GM18520 (cell line): ENCODE data around the gene CPE.

ENCODE experiments used
- ATAC-seq: cut with Tn5 transposase; IDR thresholded peaks from one replicate; pipeline ENCODE4 v1.9.1; 2021; ENCODE audit not compliant: unreplicated experiment

The CPE gene

DNA sequence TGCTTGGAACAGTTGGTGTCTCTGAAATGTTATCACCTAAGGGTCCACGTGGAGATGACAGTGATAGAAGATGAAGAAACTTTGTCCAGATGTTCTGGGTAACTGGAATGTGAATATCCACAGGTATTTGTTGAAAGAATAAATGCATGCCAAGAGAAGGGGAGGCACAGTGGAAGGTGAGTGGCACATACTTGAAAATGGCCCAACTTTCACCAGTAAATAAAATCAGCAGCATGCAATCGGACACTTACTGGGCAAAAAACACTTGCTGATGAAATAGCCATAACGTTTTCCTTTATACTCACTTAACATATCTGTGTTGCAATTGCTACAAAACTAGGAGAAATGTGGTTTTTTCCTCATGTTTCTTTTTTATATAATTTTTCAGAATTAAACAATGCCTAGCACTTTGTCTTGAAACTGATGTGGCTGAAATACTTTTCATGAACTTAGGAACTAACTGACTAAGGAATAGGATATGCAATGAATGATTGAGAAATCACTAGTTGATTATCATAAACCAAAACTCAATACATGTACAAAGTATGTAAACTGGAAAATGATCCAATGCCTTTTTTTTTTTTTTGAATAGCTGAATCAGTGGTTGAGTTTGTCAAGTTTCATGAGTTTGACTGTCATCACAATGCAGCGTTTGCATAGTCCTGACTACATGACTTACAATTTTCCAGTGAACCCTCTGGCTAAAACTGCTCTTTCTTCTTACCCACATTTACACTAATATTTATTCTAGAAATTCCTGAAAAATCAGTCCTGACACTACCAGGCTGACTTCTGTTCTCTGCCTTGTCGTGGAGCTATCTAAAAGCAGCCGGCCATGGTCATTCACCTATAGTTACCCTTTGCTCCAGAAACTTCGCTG lies 127.4 kb downstream of the CPE start:
- ATAC-seq = no peak

DNA sequence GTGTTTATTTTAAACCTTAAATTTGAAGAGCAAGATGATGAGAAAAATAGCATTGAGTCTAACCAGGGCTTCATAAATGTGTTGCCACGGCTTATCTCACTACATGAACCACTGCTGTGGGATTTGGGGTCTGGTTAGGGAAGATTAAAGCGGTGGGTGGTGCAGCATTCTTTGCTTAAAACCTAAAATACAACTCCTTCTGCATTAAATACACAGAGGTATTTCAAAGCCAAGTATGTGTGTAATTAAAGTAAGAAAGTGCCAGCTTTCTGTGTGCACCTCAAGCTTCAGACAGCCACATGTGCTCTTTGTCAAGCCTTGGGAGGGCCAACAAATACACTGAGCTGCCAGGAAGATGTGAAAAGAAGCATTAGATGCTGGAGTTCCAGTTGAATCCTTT lies 128.0 kb downstream of the CPE start:
- no peak for ATAC-seq

DNA sequence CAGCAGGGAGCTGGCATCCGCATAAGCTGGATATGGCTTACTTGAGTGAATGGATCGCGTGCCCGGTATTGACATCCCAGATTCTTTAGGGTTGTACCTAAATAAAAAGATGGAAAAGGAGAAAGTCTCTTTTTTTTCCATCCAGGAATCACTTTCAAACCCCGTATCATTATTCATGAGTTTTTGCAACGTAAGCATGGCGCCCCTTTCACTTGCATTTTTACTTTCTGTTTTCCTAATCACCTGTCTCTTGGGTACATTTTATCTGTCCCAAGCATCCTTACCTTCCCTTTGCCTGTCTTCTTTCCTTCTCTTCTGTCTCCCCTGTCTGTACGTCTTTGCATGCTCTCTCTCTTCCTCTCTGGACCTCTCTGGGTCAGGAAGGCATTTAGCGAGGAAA lies 128.6 kb downstream of the CPE start:
- no peak for ATAC-seq

DNA sequence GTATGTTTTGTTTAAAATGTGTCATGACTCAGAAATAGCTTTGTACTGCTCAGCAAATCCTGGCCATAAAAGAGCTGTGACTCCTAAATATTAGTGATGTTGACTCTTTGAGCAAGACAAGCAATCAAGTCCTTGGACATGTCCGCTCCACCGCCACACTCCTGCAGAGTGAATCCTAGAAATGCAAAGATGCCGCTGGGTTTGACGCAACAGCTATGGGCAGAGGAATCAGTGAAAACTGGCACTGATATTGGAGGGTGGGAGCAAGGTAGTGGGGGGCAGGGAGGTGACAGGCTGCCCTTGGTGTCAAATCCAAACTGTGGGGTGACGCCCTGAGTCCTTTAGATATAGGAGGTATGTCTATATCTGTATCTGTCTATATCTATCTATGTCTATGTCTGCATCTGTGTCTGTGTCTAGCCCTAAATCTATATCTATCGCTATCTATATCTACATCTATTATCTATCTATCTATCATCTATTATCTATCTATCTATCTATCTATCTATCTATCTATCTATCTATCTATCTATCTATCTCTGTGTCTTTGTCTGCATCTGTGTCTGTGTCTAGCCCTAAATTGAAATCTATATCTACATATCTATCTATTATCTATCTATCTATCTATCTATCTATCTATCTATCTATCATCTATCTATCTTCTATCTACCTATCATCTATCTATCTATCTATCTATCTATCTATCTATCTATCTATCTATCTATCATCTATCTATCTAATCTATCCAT lies 129.7 kb downstream of the CPE start:
- no peak for ATAC-seq

- ATAC-seq = no peak
These were observed 133.6 kb downstream of the CPE start for GRCh38 chr4:165512424-165512823.

DNA sequence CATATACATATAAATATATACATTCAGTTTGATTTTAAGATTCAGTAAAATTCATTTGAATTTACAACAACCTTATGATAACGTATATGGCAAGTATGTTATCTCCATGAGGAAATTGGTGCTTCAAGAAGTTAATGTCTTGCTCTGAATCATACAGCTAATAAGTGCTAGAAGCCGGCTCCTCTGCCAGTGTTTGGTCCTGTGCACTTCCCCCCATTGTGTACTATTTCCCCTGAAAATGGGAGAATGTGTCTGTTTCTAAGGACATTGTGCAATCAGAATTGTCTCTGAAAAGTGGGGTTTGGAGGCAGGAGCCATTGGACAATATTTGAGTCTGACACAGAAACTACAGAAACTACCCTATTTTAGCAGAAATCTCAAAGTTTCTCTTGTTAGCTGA lies 135.9 kb downstream of the CPE start:
- no peak for ATAC-seq

GRCh38 chr4:165515201-165515600 lies 136.4 kb downstream of the CPE start:
- ATAC-seq = no peak

- ATAC-seq = no peak
These were observed 137.5 kb downstream of the CPE start for GRCh38 chr4:165516281-165516833.

GRCh38 chr4:165517216-165517615 lies 138.4 kb downstream of the CPE start:
- no peak for ATAC-seq

DNA sequence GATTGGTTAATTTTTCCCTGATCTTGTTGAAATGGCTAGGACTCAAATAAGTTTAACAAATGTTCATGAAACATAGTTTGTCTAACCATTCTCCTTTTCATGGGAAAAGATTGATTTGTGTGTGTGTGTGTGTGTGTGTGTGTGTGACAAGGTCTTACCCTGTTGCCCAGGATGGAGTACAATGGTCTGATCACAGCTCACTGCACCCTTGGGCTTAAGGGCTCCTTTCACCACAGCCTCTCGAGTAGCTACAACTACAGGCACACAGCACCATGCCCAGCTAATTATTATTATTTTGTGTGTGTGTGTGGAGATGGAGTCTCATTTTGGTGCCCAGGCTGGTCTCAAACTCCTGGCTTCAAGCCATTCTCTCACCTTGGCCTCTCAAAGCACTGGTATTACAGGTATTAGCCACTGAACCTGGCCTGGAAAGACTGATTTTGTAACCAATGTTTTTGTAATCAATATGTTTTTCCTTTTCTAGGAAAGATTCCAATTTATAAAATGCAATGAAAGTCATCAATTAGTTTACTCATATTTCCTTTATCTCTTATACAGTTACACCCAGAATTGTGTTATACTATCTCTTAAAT lies 139.3 kb downstream of the CPE start:
- ATAC-seq = no peak

DNA sequence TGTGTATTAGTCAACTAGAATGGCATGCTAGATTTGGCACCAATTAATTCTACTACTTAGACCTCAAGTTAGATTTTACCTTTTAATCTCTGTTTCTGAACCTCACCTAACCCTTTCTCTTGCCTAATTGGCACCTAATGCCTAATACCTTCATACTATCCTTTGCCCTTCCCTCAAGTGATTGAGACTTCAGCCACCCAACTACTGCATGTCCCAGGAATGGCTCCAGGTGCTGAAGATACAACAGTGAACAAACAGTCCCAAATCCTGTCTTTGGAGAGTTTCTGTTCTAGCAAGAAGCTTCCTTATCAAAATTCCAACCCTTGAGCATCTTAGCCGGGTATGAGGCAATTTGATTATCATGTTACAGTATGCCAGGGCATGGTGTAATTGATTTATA lies 139.9 kb downstream of the CPE start:
- no peak for ATAC-seq

- no peak for ATAC-seq
These were observed 140.8 kb downstream of the CPE start for GRCh38 chr4:165519591-165519990.

GRCh38 chr4:165520086-165520485 lies 141.3 kb downstream of the CPE start:
- ATAC-seq = no peak

GRCh38 chr4:165522050-165522449 lies 143.2 kb downstream of the CPE start:
- no peak for ATAC-seq

- no peak for ATAC-seq
These were observed 145.9 kb downstream of the CPE start for GRCh38 chr4:165524532-165525190.

GRCh38 chr4:165532976-165533375 lies 154.2 kb downstream of the CPE start:
- no peak for ATAC-seq

DNA sequence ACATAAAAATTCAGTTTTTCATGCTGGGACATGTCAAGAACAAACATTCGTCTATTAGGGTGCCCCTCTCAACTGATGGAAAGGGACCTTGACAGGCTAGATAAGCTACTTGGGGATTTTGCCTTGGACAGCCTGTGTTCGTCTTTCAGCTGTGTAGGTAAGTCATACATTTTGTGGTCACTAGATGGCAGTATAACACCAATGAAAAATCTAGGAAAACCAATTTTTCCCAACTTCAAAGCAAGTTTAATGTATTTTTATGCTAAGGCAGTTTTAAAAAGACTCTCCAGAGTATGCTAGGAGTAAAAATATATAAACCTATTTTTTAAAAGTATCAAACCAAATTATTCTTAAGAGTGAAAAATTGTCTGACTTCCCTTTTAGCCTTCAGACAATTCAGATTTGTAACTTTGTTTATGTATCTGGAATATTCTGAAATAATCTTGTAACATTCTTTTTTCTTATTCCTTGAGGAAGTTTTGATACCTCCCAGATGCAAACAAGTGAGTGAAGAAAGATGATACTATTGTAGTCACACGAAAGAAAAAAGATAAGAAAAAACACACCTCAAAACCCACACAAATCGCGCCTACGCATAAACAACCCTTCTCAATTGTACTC lies 158.3 kb downstream of the CPE start:
- ATAC-seq = no peak

DNA sequence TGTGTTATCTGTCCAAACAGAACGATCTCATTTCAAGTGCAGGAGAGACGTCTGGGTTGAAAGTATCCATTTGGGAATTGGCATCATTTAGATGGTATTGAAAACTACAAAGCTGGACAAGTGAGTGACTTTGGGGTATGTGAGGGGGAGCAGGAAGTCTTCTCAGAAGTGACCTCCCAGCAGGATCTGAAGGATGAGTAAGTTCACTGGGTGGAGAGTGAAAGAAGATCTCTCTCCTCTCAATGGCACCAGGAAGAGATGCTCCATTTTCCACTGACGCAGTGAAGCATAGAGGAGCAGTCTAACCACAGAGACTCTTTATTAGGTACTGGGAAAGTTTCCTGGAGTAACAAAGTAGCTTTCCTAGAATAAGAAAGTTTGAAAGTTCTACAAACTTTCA lies 161.0 kb downstream of the CPE start:
- no peak for ATAC-seq

GRCh38 chr4:165540206-165540830 lies 161.5 kb downstream of the CPE start:
- no peak for ATAC-seq

- no peak for ATAC-seq
These were observed 163.1 kb downstream of the CPE start for GRCh38 chr4:165541851-165542459.
